ENCODE measurements around the gene LARGE1. TPM values are rescaled to one million over a fixed set of nuclear protein-coding genes. Genes with fewer than 3 reads are reported as not detected.

LARGE1 gene
- total RNA-seq, 1 experiment from 2014 or later = 1.5 TPM

- no peak for TF ChIP-seq POLR2AphosphoS5 (IDR thresholded peaks at IDR 0.05; ENCODE audit: low read depth, low read length)
- no peak for TF ChIP-seq REST (IDR thresholded peaks at IDR 0.05; ENCODE audit: low read depth)
Measured at GRCh38 chr22:33575041-33575440, 345.2 kb downstream of the LARGE1 start (continued).

- Histone ChIP-seq H3K79me2 (ENCODE audit: insufficient read depth, low read length) (no peaks in the 10 kb centered on the region), H3K4me2 (ENCODE audit: low read length) (no peak overlapping the region), H3K9ac (ENCODE audit: low read length) (no peak overlapping the region), H4K20me1 (ENCODE audit: insufficient read depth) (no peaks in the 10 kb centered on the region), H2AFZ (ENCODE audit: low read depth, low read length, poor library complexity, severe bottlenecking) (no peak overlapping the region), H3K27ac (ENCODE audit: low read depth, low read length) (no peak overlapping the region), H3K27me3 (ENCODE audit: insufficient read depth, low read length) (no peaks in the 10 kb centered on the region), H3K9me2 (ENCODE audit: insufficient read depth) (no peaks in the 10 kb centered on the region), H3K36me3 (ENCODE audit: control insufficient read depth in 1 of 2, insufficient read depth in 2 of 2, low read length in 2 of 2) (no peaks in the 10 kb centered on the region), H3K9me3 (ENCODE audit: control insufficient read depth in 1 of 2, insufficient read depth in 1 of 2, low read depth in 1 of 2, low read length in 2 of 2) (peaks cover 0 to 27% of the 10 kb centered on the region in 2 experiments; a peak in 2 of 4 replicates), H3K4me1 (ENCODE audit: control insufficient read depth in 1 of 2, insufficient read depth in 2 of 2, low read length in 2 of 2) (no peaks in the 10 kb centered on the region), H3K4me3 (replicated peaks in 1 of 2; ENCODE audit: low read depth in 1 of 2, low read length in 2 of 2) (no peak overlapping the region)
- BruUV-seq (replicated peaks) = no TSS peak
- POLR2A ChIA-PET = no interaction called here
- no peak for TF ChIP-seq SRF (IDR thresholded peaks at IDR 0.05; ENCODE audit: low read depth)
- TF ChIP-seq EZH2phosphoT487 (IDR thresholded peaks at IDR 0.05; ENCODE audit: borderline replicate concordance) = no peak
- no peak for TF ChIP-seq ZNF274 (IDR thresholded peaks at IDR 0.05; ENCODE audit: low read depth, low read length)
- no peak for TF ChIP-seq RAD21 (IDR thresholded peaks at IDR 0.05; ENCODE audit: low read depth)
- TF ChIP-seq JUND (IDR thresholded peaks at IDR 0.05) = no peak
- TF ChIP-seq ZFX (IDR thresholded peaks at IDR 0.05) = no peak
- no peak for TF ChIP-seq POLR2A (IDR thresholded peaks at IDR 0.05; ENCODE audit: borderline replicate concordance, extremely low read depth, insufficient read depth, insufficient read length)
- no peak for TF ChIP-seq CBX3 (IDR thresholded peaks at IDR 0.05; ENCODE audit: low read depth)
- TF ChIP-seq POLR2AphosphoS5 (IDR thresholded peaks at IDR 0.05; ENCODE audit: low read depth, low read length) = no peak
- TF ChIP-seq SIN3A (IDR thresholded peaks at IDR 0.05; ENCODE audit: low read depth) = no peak
- TF ChIP-seq CEBPB (IDR thresholded peaks at IDR 0.05; ENCODE audit: low read depth) = no peak
- no peak for TF ChIP-seq YY1 (IDR thresholded peaks at IDR 0.05; ENCODE audit: extremely low read depth, insufficient replicate concordance, low read depth, low read length)
- no peak for TF ChIP-seq REST (IDR thresholded peaks at IDR 0.05; ENCODE audit: low read depth)
- no peak for DNase-seq (ENCODE audit: low read depth, low spot score)
- intact Hi-C loops (cut with micrococcal nuclease) = no loop called here
- RAD21 ChIA-PET (ENCODE audit: low non-redundant PET in 1 of 2, low total read pairs in 2 of 2, uncharacterized antibody in 2 of 2, unreplicated experiment in 2 of 2) = no interaction called here
- ATAC-seq = no peak
- CTCF ChIA-PET = no interaction called here
Measured at GRCh38 chr22:33573479-33573878, 346.8 kb downstream of the LARGE1 start.
